NCI-H460 (cell line): ENCODE data around the gene GPR75. TPM values are rescaled to one million over a fixed set of nuclear protein-coding genes. Genes with fewer than 3 reads are reported as not detected.

Source experiments
- DNase-seq: peaks from one replicate; pipeline ENCODE4 v3.0.0-alpha.2; 2016; ENCODE audit warnings: low read depth; ENCODE audit errors: extremely low read depth
- small RNA-seq, 2 experiments: library from RNA; depleted of rRNA; stranded (forward); fragments of <200 nt; gene quantifications; one replicate each; pipeline ENCODE3, GENCODE V24; 2014
- total RNA-seq: library from RNA; depleted of rRNA; stranded (reverse); fragments of >200 nt; shearing (Covaris generic); gene quantifications from 2 replicates; pipeline ENCODE4 v1.2.3, GENCODE V29; 2014; rRNA removed

The GPR75 gene
- total RNA-seq, 1 experiment from 2014 or later: 2.9 TPM

DNA sequence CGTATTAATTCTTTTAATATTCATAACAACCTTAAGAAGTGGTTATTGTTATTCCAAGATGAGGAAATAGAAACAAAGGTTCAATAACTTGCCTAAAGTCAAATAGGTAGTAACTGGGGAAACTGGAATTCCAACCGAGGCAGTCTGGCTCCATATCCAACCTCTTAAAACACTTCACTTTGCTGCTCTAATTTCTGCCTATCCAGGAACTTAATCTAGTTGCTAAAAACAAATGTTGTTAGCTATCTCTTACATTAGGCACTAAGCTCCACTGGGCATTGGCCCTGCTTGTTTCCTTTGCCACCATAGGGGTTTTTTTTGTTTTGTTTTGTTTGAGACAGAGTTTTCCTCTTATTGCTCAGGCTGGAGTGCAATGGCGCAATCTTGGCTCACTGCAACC is 48.2 kb downstream of the GPR75 start:
- DNase-seq: no peak

Small RNA genes within 50 kb of the gene (small RNA-seq; reads per million reads assigned to genes)
- gene MIR3682: 0 reads per million in 2 experiments

Other genes starting within 250 kb of the GPR75 start
- 26.1 and 31.3 TPM in 2 replicates for gene CHAC2, start 92.2 kb downstream of the GPR75 start, total RNA-seq
- 16.3 and 19.8 TPM in 2 replicates for gene ASB3, start 73.0 kb downstream of the GPR75 start, total RNA-seq
- 111 and 112 TPM in 2 replicates for gene ERLEC1, start 72.9 kb downstream of the GPR75 start, total RNA-seq
- gene PSME4, start 111.0 kb upstream of the GPR75 start, total RNA-seq: 40.5 and 41.8 TPM in 2 replicates